ENCODE data around the gene FBXW9.
"Not testable (repeated sequence)": the region's sequence is repeated elsewhere in the genome, so short reads cannot be mapped to it uniquely, and the experiment has no call there.

Gene FBXW9

DNA sequence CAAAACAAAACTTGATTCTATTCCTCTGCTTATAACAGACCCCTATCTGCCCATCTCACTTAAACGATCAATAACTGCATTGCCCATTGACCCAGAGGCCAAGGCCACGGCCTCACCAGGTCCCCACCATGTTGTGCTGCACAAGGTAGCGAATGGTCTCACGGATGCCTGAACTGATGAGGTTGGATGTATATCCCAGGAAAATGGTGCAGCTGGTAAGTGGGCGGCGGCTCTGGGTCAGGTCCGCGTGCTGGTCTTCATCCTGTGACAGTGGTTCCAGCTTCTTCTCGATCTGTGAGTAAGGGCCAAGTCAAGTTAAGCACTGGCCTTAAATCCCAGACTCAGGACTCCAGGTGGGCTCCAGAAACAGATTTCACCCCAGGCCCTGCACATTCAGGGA lies 16.4 kb downstream of the FBXW9 start:
- no peak for DNase-seq

DNA sequence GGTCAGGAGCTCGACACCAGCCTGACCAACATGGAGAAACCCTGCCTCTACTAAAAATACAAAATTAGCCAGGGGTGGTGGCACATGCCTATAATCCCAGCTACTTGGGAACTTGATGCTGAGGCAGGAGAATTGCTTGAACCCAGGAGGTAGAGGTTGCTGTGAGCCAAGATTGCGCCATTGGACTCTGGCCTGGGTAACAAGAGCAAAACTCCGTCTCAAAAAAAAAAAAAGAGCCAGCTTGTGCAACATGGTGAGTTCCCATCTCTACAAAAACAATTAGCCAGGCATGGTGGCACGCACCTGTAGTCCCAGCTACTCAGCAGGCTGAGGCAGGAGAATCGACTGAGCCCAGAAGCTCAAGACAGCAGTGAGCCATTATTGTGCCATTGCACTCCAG lies 18.4 kb downstream of the FBXW9 start:
- DNase-seq, result not testable (repeated sequence)

DNA sequence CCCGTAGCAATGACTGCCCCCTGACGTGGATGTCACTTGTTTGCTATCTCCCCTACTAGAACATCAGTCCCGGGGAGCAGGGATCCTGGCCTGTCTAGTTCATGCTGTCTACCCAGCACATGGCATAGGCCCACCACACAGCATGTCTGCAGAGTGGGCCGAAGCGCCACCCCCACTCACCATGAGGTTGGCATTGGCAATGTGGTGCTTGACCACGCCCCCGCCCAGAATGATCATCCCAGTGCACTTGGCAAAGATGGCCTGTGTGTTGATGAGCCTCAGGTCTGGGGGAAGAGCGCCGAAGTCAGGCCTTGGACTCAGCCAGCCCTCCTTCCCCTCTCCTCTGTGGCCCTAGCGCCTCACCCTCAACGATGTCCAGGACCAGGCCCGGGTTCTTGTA lies 19.5 kb downstream of the FBXW9 start:
- DNase-seq, result no peak

DNA sequence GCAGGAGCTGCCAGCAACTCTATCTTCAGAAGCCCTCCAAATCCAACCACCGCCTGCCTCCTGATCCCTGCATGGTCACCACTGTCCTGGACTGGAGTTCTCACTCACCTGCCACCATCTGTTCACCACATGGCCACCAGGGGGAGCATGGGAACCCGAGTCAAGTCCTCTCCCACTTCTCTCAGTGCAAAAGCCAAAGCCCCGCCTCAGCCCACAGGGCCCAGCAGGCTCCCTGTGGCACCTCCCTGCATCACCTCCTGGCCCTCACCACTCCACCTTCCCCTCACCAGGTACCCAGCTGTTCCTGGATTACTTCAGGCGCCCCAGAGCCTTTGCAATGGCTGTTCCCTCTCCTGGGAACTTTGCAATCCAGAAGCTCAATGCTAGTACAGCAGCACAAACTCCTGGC lies 20.0 kb downstream of the FBXW9 start:
- peak; percentile 62 for DNase-seq

DNA sequence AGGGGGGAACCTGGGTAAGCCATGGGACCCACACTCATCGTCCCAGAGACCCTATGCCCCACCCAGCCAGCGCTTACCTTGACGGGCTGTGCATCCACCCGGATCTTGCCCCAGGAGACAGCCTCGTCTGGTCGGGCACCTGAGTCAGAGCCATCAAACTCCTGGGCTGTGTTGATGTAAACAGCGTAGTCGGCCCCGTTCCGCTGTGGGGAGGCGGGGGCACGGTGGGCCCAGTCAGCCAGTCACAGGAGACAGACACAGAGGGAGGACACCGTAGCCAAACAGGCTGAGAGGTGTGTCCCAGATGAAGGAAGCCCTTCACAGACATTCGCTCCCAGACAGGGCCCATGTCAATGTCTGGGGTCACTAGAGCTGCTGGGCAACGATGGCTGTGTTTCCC lies 20.5 kb downstream of the FBXW9 start:
- DNase-seq, result no peak

DNA sequence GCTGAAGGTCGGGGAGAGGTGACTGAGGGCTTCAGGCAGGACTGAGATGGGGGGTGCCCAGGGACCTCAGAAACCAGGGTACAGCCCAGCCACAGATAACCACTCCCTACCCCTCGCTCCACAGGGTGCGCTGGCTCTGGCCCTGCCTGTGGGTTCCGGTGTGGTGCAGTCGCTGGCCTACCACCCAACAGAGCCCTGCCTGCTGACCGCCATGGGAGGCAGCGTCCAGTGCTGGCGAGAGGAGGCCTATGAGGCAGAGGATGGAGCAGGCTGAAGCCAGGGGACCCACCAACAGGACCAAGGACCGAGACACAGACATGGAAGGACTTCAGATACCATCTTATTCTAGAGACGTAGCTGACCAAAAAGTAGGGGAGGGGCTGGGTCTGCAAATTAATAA lies 21.0 kb downstream of the FBXW9 start:
- DNase-seq, result no peak

DNA sequence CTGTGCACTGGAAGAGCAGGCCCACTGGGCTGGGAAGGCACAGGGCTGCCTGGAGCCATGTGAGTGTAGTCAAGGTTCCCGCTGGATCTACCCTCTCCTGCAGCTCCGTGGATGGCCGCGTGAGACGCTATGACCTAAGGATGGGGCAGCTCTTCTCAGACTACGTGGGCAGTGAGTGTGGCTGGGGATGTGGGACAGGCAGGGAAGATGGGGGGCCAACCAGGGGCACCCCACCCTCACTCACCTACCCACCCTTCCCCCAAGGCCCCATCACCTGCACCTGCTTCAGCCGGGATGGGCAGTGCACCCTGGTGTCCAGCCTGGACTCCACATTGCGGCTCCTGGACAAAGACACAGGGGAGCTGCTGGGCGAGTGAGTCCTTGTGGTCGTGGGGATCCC lies 23.7 kb downstream of the FBXW9 start:
- DNase-seq, result no peak

DNA sequence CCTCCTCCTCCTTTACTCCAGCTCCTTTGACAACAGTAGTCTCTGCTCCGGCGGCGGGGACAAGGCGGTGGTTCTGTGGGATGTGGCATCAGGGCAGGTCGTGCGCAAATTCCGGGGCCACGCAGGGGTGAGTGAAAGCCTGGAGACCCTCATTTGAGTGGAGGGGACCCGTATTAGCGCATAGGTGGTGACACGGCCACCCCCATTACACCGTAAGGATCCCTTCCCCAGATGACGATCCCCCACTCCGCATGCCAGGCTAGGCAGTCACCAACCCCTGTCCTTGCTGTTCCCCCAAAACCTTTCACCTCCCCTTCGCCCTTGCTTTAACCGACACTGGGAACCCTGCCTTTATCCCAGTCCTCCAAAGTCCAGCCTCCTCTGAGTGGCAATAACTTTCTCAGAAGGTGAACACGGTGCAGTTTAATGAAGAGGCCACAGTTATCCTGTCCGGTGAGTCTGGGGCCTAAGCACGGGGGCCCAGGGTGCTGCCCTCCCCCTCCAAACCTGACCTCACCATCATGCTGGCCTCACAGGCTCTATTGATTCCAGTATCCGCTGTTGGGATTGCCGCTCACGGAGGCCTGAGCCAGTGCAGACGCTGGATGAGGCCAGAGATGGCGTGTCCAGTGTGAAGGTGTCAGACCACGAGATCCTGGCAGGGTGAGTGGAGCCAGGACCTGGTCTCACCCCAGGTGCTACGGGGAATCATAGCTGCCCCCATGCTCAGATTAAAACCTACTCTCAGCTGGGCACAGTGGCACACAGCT lies 26.1 kb downstream of the FBXW9 start:
- DNase-seq, result no peak

DNA sequence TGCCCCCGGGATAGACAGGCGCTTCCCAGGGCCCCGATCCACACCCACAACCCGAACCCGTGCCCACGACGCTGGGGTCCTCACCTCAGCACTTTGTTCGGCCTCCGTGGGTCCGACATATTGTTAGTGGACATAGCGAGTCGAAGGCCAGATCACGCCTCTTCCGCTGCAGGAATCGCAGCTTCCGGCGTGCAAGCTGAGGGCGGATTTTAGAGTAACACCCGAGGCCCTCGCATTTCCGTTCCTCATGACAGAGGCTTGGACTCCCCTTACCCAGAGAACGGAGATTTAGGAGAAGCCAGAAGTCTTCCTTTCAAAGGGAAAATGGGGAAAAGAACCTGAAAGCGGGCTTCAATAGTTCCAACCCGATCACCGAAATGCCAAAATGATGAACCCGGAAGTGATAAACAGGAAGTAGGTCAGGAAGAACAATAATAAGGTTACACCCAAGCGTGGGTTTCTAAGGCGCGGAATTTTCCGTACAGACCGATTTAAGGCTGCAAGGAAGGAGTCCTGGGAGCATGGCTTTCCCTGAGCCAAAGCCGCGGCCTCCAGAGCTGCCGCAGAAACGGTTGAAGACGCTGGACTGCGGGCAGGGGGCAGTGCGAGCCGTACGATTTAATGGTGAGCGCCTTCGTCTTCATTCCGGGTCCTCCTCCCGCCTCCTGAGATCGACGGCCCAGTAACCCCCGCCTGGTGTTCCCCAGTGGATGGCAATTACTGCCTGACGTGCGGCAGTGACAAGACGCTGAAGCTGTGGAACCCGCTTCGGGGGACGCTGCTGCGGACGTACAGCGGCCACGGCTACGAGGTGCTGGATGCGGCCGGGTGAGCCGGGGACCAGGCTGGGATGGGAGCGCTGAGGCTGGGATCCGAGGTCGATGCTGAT lies 26.9 kb downstream of the FBXW9 start:
- DNase-seq, result peak; percentile 66

DNA sequence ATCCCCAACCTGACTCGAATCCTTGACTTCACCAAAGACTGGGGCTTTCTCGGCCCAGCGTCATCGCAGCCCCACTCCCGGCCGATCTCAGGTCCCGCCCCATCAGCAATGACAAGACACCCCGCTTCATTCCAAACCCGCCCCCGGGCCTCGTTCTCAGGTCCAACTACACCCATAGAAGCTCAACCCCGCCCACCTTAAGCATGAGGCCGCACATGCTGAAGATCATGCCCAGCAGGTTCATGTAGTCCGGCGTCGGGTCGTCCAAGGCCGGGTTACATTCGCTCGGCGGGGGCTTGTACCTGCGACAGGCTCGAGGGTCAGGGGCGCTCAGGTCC lies 27.5 kb downstream of the FBXW9 start:
- no peak for DNase-seq

DNA sequence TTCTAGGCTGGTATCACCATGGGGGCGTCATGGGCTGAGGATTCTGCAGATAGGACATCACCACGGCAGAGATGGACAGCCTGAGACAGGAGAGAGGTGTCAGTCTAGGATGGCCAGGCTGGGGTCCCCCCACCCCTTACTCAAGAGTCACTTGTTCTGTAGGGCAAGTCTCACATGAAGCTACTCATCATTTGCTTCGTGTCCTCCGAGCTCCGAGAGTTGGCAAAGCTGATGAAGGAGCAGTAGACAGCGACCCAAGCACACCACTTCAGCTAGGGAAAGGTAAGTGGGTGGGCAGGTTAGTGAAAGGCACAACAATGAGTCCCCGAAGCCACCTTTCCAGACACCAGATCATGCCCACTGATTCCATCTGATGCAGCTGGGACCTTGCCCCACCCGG lies 28.1 kb downstream of the FBXW9 start:
- DNase-seq, result no peak

DNA sequence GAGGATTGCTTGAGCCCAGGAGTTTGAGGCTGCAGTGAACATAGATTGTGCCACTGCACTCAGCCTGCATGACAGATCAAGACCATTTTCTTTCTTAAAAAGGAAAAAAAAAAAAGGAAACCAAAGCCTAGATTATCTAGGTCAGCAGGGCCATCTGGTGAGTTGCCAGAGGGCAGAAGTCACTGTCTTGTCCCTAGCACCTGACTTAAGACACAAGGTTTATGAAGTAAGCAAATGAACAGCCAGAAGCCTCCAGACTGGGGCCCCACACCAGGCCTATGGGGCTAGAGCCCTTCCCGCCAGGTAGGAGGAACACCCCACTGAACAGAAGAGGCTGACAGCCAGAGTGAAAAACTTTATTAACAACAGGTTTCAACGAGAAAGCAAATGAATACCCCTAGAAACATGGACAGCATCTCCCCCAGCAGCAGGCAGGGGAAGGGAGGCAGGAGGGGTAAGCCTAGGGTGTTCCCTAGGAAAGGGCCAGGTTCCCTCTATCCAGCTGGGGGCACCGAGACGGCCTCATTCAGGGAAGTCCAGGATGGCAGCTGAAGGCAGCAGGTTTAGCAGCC lies 28.6 kb downstream of the FBXW9 start:
- no peak for DNase-seq

DNA sequence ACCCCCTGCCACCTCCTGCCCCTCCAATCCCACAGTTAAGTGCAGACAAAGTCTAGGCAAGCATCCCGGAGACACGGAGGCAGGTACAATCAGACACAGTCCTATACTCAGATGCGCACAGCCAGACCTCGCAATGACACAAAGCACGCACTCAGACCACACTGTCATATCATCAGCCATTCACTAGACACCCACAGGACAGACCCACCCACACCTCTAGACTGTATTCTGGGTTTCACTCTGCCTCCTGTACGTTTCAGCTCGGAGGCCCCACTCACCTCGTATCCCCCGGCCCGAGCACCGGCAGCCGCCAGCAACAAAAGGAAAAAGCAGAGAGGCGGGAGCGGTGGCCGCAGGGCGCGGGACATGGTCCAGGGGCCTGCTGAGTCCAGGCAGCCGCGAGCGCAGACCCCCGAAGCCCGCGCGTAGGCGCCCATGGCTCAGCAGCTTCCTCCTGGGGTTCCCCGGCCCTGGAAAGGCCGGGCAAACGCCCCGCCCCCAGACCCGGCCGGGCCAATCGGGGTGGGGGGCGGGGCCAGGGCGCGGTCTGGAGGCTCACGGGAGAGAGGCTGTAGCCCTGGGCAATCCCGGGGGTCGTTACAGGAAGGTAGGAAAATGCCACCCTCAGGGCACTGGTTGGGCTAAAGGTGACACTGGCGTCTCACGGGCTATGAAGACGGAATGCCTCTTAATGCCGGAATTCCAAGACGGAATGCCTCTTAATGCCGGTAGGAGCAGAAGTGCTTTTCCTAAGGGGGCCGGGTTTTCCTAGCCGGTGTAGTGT lies 30.0 kb downstream of the FBXW9 start, which contains the start of the genes MAN2B1 and WDR83:
Gene MAN2B1 (minus strand): TSS at position 478 of the 784 bp plus-strand sequence. CDS start 41 bp downstream, at position 437.
Gene WDR83 (plus strand): TSS at position 543 of the 784 bp plus-strand sequence. CDS start 2,984 bp downstream, outside the sequence.
- peak; percentile 43 for DNase-seq

DNA sequence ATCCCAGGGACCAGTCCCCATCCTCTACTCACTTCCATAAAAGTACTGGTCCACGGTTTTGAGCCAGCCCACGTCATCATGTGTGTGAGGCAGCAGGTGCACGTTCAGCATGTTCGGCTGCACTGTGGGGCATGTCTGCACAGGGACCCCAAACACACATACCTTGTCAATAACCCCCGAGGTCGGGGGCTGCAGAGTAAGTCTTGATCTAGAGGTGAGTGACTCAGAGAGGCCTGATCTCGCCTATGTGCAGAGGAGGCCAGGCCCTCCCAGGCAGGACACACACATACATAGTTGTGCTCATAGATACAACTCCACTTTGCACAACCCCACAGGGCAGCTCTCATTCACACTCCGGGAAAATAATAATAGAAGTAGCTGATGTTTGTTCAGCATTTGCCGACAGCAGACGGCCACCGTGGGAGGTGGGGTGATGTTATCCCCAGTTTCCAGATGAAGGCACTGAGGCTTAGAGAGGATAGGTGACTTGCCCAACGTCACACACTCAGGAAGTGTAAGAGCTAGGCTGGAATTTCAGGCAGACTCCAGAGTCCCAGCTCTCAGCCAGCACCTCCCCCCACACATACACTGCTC lies 30.7 kb downstream of the FBXW9 start:
- no peak for DNase-seq

DNA sequence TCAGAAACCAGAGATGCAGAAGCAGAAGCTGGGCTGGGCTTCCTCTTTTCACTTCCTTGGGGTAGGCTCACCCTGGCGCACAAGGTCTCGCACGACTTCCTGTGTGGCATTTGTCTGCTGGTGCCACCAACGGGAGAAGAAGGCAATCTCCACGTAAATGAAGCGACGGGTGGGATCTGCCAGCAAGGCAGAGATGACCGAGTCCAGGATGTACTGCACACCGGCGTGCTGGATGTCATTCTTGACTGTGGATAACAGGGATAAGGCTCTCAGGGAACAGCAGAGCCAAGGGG lies 31.2 kb downstream of the FBXW9 start:
- no peak for DNase-seq

DNA sequence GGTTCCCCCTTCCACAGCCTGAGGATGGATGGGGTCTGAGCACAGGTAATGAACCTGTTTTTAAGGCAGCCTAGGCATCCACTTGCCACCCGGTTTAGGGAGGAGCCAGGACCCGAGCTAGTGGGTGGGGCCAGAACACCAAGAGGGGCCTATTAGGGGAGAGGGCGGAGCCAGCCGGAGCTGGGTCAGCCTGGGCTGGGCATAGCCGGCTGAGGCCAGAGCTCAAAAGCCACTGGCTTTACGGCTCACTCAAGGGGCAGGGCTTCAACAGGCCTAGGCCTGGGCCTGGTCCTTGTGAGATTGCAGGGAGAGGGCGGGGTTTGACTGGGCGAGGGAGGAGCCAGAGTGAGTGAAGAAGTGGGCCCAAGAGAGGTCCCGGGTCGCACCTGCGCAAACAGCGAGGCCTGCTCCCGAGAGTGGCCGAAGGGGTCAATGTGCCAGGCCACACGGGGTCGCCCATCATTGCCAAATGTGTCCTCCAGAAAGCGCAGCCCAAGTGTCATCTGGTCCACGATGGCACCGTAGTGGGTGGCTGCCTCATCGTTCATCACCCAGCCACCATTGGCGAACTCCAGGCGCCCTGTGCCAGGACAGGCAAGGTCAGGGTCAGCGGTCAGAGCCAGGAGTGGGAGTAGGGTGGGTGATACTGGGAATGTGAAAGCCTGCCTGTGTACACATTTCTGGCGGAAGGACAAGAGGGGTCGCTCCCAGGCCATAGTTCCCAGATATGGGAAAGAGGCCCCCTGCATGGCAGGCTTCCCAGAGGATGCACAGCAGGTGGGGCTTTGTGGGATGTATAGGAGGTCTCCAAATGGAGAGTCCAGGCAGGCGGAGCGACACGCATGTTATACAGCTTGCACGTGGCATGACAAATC lies 31.8 kb downstream of the FBXW9 start:
- DNase-seq, result peak; percentile 19

DNA sequence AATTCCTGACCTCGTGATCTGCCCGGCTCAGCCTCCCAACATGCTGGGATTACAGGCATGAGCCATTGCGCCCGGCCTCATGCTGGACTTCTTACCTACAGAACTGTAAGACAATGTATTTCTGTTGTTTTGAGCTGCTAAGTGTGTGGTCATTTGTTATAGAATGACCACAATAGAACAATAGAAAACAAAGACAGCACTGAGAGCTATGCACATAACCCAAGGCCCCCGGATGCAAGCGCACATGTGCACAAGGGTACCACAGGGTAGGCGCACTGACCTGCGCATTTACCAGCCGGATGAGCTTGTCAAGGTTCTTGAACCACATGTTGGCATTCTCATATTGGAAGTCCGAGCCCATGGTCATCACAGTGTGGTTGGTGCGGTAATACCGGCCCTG lies 35.5 kb downstream of the FBXW9 start:
- DNase-seq, result no peak

DNA sequence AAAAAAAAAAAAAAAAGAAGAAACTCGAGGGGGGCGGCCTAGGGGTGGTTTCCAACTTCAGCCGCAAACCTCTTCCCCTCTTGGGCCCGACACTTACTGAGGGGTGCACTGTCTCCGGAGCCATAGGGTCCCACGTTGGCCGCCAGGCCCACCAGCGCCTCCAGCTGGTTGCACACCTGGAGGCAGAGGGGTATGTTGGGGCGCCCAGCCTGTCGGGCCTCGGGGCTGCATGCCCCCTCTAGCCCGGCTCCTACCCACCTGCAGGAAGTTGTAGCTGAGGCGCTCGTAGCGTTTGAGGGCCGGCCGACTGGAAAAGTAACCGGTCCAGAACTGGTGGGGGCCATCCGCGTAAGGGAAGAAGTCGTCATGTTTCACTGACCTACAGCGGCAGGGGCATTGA lies 38.5 kb downstream of the FBXW9 start:
- DNase-seq, result no peak

DNA sequence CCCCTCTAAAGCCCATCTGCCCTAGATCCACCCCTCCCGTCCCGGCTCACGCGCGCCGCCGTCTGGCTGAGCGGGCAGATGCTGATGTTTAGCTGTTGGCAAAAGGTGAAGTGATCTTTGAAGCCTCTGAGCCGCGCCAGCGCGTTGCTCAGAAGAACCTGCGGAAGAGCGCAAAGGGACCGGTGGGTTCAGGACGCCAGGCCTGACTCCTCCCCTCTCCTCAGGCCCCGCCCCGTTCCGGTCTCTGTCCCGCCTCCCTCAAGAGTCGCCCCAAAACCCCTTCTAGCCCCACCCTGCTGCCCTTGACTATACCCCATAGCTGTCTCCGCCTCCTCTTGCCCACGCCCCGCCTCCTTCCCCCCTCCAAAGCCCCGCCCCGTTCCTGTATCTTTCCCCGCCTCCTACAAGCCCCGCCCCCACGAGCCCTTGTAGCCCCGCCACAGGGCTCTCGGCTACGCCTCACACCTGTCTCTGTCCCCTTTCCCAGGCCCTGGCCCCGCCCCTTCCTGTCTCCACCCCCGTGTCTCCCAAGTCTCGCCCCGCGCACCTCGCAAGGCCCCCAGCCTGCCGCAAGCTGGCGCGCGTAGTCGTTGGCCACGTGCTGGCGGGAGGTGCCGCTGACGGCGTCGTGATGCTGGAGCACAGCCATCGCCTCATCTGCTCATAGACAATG lies 39.4 kb downstream of the FBXW9 start:
- no peak for DNase-seq

DNA sequence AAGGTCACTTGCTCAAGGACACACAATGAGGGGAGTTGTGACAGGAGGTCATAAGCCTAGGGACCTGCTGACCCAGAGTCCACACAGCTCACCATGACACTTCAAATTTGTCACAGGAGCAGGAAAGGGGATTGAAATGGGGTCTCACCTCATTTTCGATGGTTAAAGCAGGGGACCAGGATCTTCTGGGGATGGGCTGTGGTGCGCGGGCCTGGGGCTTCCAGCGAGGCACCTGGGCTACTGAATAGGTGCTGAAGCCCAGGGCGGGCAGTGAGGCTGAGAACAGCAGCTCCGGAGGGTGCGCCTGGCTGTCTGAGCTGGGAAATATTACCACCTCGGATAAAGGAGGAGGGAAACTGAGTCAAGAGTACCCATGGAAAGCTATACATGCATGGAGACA lies 40.9 kb downstream of the FBXW9 start:
- no peak for DNase-seq

DNA sequence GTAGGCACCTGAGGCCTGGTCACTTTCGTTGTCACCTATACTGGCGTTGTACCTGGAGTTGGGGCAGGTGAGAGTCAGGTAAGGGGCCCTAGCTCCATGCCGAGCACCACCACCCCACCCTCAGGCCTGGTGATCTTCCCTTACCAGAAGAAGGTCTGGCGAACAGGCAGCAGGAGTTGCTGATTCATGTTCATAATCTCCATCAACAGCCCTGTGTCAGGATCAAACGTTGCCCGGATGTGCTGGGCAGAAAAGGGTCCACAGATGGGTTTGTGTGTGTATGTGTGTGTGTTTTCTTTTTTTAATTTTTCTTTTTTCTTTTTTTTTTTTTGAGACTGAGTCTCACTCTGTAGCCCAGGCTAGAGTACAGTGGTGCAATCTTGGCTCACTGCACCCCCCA lies 44.2 kb downstream of the FBXW9 start:
- no peak for DNase-seq

Measured in NCI-H2029 (cell line).